HL-60 (cell line): Measurements from ENCODE around the gene CREB3L4.

Experiments
- DNase-seq, 2 experiments: peaks; one replicate each; pipeline ENCODE4 v3.0.0-alpha.2; 2010 to 2020; ENCODE audit warnings: low read depth in 1 of 2, low spot score in 1 of 2
- H3K27ac ChIP-seq: fragments of 250-450 bp; sonication (Bioruptor Pico); replicated peaks from 2 replicates; pipeline ENCODE4 v1.5.1; 2020; ENCODE audit warnings: mild to moderate bottlenecking, moderate library complexity
- H3K27me3 ChIP-seq: fragments of 250-450 bp; sonication (Bioruptor Pico); 2 replicates; pipeline ENCODE4 v1.5.1; 2021; ENCODE audit warnings: mild to moderate bottlenecking, moderate library complexity; ENCODE audit not compliant: insufficient read depth, poor library complexity, severe bottlenecking
- H3K4me3 ChIP-seq: replicated peaks from 2 replicates; pipeline ENCODE4 v1.5.1; 2011; ENCODE audit warnings: mild to moderate bottlenecking, control low read depth, low read length; ENCODE audit not compliant: insufficient read depth
- GABPA ChIP-seq: IDR thresholded peaks from 2 replicates; pipeline ENCODE4 v1.6.1; 2012; ENCODE audit warnings: low read depth
- POLR2AphosphoS5 ChIP-seq: IDR thresholded peaks from 2 replicates; pipeline ENCODE4 v1.6.1; 2012; ENCODE audit warnings: low read depth
- SPI1 ChIP-seq: IDR thresholded peaks from 2 replicates; pipeline ENCODE4 v1.6.1; 2012; ENCODE audit warnings: low read depth, mild to moderate bottlenecking, borderline replicate concordance
- TF ChIP-seq, protein P1 (sequence below): IDR thresholded peaks from one replicate; pipeline ENCODE4 v1.5.1; 2011; ENCODE audit warnings: low read length, control low read depth, inconsistent platforms; ENCODE audit not compliant: insufficient read depth
- TF ChIP-seq, protein P2 (sequence below): IDR thresholded peaks from 2 replicates; pipeline ENCODE4 v1.6.1; 2012; ENCODE audit warnings: low read depth; ENCODE audit not compliant: insufficient replicate concordance

Gene CREB3L4

DNA sequence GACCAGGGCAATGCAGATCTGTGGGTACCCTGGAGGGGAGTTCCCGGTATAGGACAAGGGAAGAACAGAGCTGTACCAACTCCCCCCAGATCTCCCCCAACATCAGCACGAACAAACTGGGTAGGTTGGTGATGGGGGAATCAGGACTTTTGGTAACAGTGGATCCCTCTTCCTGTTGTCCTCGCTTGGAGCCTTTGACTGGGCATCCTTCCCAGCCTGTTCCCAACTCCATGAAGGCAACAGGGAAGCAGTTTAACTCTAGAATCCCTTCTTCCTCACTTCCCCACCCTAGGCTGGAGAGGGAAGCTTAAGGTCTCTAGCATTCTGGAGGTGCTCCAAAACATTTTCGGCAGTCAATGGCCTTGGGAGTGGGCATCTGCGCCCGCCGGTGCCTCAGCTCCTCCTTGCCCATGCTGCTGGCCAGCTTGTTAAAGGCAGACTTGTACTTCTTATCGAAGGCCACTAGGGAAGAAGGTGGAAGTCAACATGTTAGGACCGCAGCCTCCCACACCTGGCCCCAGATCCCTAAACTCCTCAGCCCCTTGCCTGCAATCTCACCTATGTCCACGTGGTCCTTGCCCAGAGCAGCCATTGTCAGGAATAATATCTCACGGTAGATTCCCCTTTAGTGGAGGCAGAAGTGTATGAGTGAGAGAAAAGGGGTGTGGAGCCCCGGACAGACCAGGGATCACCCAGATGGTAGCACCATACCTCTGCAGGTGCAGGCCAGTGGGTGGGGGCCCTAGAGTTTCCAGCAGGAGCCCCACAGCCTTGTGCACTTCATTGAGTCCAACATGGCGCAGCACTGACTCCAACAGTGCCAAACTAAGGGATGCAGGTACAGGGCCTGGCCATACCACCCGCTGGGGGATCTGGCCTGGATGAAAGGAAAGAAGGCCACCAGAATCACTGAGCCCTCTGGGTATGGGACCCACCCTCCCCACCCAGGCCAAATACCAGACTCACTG, 37.4 kb upstream of the CREB3L4 start:
- TF ChIP-seq, protein P1, sequence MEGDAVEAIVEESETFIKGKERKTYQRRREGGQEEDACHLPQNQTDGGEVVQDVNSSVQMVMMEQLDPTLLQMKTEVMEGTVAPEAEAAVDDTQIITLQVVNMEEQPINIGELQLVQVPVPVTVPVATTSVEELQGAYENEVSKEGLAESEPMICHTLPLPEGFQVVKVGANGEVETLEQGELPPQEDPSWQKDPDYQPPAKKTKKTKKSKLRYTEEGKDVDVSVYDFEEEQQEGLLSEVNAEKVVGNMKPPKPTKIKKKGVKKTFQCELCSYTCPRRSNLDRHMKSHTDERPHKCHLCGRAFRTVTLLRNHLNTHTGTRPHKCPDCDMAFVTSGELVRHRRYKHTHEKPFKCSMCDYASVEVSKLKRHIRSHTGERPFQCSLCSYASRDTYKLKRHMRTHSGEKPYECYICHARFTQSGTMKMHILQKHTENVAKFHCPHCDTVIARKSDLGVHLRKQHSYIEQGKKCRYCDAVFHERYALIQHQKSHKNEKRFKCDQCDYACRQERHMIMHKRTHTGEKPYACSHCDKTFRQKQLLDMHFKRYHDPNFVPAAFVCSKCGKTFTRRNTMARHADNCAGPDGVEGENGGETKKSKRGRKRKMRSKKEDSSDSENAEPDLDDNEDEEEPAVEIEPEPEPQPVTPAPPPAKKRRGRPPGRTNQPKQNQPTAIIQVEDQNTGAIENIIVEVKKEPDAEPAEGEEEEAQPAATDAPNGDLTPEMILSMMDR: no peak
- no peak for TF ChIP-seq POLR2AphosphoS5
- no peak for TF ChIP-seq SPI1
- TF ChIP-seq, protein P2, sequence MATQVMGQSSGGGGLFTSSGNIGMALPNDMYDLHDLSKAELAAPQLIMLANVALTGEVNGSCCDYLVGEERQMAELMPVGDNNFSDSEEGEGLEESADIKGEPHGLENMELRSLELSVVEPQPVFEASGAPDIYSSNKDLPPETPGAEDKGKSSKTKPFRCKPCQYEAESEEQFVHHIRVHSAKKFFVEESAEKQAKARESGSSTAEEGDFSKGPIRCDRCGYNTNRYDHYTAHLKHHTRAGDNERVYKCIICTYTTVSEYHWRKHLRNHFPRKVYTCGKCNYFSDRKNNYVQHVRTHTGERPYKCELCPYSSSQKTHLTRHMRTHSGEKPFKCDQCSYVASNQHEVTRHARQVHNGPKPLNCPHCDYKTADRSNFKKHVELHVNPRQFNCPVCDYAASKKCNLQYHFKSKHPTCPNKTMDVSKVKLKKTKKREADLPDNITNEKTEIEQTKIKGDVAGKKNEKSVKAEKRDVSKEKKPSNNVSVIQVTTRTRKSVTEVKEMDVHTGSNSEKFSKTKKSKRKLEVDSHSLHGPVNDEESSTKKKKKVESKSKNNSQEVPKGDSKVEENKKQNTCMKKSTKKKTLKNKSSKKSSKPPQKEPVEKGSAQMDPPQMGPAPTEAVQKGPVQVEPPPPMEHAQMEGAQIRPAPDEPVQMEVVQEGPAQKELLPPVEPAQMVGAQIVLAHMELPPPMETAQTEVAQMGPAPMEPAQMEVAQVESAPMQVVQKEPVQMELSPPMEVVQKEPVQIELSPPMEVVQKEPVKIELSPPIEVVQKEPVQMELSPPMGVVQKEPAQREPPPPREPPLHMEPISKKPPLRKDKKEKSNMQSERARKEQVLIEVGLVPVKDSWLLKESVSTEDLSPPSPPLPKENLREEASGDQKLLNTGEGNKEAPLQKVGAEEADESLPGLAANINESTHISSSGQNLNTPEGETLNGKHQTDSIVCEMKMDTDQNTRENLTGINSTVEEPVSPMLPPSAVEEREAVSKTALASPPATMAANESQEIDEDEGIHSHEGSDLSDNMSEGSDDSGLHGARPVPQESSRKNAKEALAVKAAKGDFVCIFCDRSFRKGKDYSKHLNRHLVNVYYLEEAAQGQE: no peak
- no peak for TF ChIP-seq GABPA
- no peak overlapping the region for H3K4me3 ChIP-seq

DNA sequence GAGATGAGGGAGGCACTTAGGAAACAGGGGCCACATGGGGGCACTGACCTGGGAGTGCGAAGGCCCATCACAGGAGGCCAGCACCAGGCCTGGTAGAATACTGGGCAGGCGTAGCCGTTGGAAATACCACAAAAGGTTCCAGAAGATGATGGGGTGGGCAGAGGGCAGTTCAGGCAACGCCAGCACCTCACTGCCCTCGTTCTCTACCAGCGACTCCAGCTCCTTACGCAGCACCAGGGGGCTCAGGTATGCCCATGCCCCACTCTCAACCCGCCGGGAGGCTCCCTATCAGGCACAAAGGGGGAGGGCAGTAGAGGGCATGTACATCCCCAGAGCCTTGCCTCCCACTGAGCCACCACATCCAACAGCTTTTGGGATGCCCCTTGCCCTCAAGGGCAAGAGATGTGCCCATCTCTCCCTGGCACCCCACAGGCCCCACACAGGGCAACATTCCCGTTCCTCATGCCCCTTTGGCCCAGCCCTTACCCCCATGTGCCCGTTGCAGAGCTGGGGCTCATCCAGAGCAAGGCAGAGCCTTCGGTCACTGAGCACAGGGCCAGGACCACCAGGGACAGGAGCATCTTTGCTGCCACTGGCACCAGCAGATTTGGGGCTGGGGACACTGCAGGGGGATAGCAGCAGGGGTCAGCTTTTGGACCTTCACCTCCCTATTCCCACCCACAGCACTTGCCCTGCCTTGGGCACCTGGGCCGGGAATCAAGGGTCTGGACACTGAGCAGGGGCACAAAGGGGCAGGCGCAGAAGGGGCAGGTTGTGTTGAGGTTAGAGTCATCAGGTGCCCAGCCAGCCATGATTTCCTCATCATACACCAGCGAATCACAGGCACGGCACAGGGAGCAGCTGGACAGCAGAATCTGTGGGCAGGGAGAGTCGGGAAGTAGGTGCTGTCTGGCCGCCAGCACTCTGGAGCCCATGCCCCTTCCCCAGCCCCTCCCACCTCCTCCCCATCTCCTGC, 35.3 kb upstream of the CREB3L4 start:
- no peak for DNase-seq
- H3K4me3 ChIP-seq: no peak overlapping the region
- TF ChIP-seq, protein P2: no peak
- no peak for TF ChIP-seq POLR2AphosphoS5
- TF ChIP-seq, protein P1: no peak

More for the DNA sequence above, 37.4 kb upstream of the CREB3L4 start:
- no peak for DNase-seq
- H3K27me3 ChIP-seq: no peaks in the 10 kb centered on the region
- H3K27ac ChIP-seq: no peak overlapping the region

DNA sequence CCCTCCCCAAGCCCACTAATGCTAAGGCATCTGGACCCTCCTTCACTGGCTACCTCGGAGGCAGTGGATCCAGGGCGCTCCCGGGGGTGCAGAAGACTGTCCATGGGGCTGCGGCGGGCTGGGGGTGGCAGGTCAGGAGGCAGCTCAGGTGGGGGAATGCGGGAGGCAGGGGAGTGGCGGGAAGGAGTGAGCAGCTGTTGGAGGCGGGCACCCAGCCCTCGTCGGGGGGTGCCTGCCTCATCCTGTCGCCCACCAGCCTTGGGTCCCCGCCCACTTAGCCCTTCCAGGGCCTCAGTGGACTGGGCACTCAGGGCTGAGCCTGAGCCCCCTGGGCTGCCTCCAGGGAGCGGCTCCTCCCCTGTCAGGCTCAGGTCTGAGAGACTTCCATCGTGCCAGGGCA, 34.3 kb upstream of the CREB3L4 start:
- Histone ChIP-seq H3K27me3 (no peaks in the 10 kb centered on the region), H3K4me3 (no peak overlapping the region), H3K27ac (no peak overlapping the region)
- TF ChIP-seq, protein P2: no peak
- TF ChIP-seq POLR2AphosphoS5: no peak
- no peak for TF ChIP-seq GABPA
- TF ChIP-seq, protein P1: no peak
- no peak for TF ChIP-seq SPI1
- DNase-seq: no peak

More for the DNA sequence above, 35.3 kb upstream of the CREB3L4 start:
- no peaks in the 10 kb centered on the region for H3K27me3 ChIP-seq
- H3K27ac ChIP-seq: no peak overlapping the region
